Endothelial cell of umbilical vein (primary cell): Measurements from ENCODE around the gene CYP39A1. TPM values are rescaled to one million over a fixed set of nuclear protein-coding genes. Genes with fewer than 3 reads are reported as not detected.

Experiments
- BruUV-seq: library from RNA; stranded (reverse); fragments of 400-500 nt; replicated peaks from 2 replicates; lab custom pipeline; 2021; lab: Mats Ljungman, UMichigan
- CTCF ChIA-PET: fragments of 300-600, 350-600 bp; sonication (Branson Sonifier 250); formaldehyde crosslinking; loops from one replicate; lab custom pipeline; 2021; ENCODE audit warnings: antibody characterized with exemption, inconsistent platforms; lab: Charles Lee
- POLR2A ChIA-PET: fragments of 300-600, 350-600 bp; sonication (Branson Sonifier 250); formaldehyde crosslinking; loops from one replicate; lab custom pipeline; 2021; ENCODE audit warnings: antibody characterized with exemption, inconsistent platforms; lab: Charles Lee
- DNase-seq: peaks from one replicate; pipeline ENCODE4 v3.0.0-alpha.2; 2011; ENCODE audit warnings: low read depth, low spot score
- FAIRE-seq: peaks from 2 replicates; lab custom pipeline; 2011; peaks lifted over from hg19 to GRCh38; lab: Jason Lieb, UNC
- H2AFZ ChIP-seq: 2 replicates; pipeline ENCODE4 v1.6.0; 2012; ENCODE audit warnings: low read depth, low read length, control low read depth, inconsistent platforms
- H3K27ac ChIP-seq: 2 replicates; pipeline ENCODE4 v1.5.1; 2011; ENCODE audit warnings: low read depth, mild to moderate bottlenecking, control low read depth, low read length, moderate library complexity; ENCODE audit not compliant: insufficient read depth
- H3K27me3 ChIP-seq, 2 experiments: 2 replicates each; pipeline versions ENCODE4 v1.6.0 to v1.6.1; 2011; ENCODE audit warnings: low read length in 2 of 2, mixed read lengths in 1 of 2; ENCODE audit not compliant: control insufficient read depth in 2 of 2, insufficient read depth in 2 of 2
- H3K36me3 ChIP-seq, 2 experiments: 2 replicates in 1 of 2; 3 replicates in 1 of 2; pipeline ENCODE4 v1.5.1; 2011; ENCODE audit warnings: low read length in 2 of 2, mild to moderate bottlenecking in 1 of 2, moderate library complexity in 1 of 2; ENCODE audit not compliant: control insufficient read depth in 2 of 2, insufficient read depth in 2 of 2; ENCODE audit errors: extremely low read depth in 1 of 2
- H3K4me1 ChIP-seq: 3 replicates; pipeline ENCODE4 v1.5.1; 2011; ENCODE audit warnings: mild to moderate bottlenecking, low read length; ENCODE audit not compliant: control insufficient read depth, insufficient read depth; ENCODE audit errors: extremely low read depth
- H3K4me2 ChIP-seq: 2 replicates; pipeline ENCODE4 v1.6.1; 2011; ENCODE audit warnings: low read length, control low read depth, mixed read lengths; ENCODE audit not compliant: insufficient read depth
- H3K4me3 ChIP-seq, 3 experiments: fragments of 200-600 bp in 1 of 3; sonication (generic), shearing (Covaris generic) in 1 of 3; replicated peaks in 1 of 3; 2 replicates each; pipeline ENCODE4 v1.5.1; 2011 to 2016; ENCODE audit warnings: control low read depth in 3 of 3, low read length in 3 of 3, mild to moderate bottlenecking in 2 of 3, inconsistent platforms in 1 of 3, low read depth in 1 of 3, moderate library complexity in 1 of 3; ENCODE audit not compliant: insufficient read depth in 1 of 3
- H3K79me2 ChIP-seq: 2 replicates; pipeline ENCODE4 v1.6.0; 2012; ENCODE audit warnings: low read length, inconsistent platforms; ENCODE audit not compliant: control insufficient read depth, insufficient read depth
- H3K9ac ChIP-seq: replicated peaks from 2 replicates; pipeline ENCODE3; 2011; ENCODE audit warnings: low read length, control low read depth; ENCODE audit not compliant: insufficient read depth; ENCODE audit errors: extremely low read depth
- H3K9me1 ChIP-seq: replicated peaks from 3 replicates; pipeline ENCODE4 v1.6.0; 2011; ENCODE audit warnings: mild to moderate bottlenecking, low read length; ENCODE audit not compliant: control insufficient read depth, insufficient read depth; ENCODE audit errors: extremely low read depth
- H3K9me3 ChIP-seq: replicated peaks from 2 replicates; pipeline ENCODE4 v1.5.1; 2012; ENCODE audit warnings: low read length, inconsistent platforms; ENCODE audit not compliant: control insufficient read depth, insufficient read depth
- H4K20me1 ChIP-seq: replicated peaks from 2 replicates; pipeline ENCODE3; 2011; ENCODE audit warnings: mild to moderate bottlenecking, low read length; ENCODE audit not compliant: control insufficient read depth, insufficient read depth; ENCODE audit errors: extremely low read depth
- CTCF ChIP-seq, 2 donors: IDR thresholded peaks; 1 replicate in 1 of 2; 2 replicates in 1 of 2; pipeline ENCODE4 v1.5.1; 2011; ENCODE audit warnings: low read length in 2 of 2, mild to moderate bottlenecking in 2 of 2, moderate library complexity in 2 of 2, control low read depth in 1 of 2, inconsistent platforms in 1 of 2, low read depth in 1 of 2; ENCODE audit not compliant: insufficient read depth in 1 of 2; ENCODE audit errors: extremely low read depth in 1 of 2
- EZH2 ChIP-seq: IDR thresholded peaks from 2 replicates; pipeline ENCODE4 v1.6.1; 2012; ENCODE audit warnings: borderline replicate concordance, low read depth, mild to moderate bottlenecking, moderate library complexity, low read length, inconsistent platforms; ENCODE audit not compliant: severe bottlenecking
- FOS ChIP-seq: IDR thresholded peaks from 2 replicates; pipeline ENCODE4 v1.6.1; 2011; ENCODE audit warnings: mild to moderate bottlenecking, low read length, moderate library complexity, borderline replicate concordance; ENCODE audit not compliant: insufficient read depth
- GATA2 ChIP-seq: IDR thresholded peaks from 2 replicates; pipeline ENCODE4 v1.7.0; 2011; ENCODE audit warnings: low read depth, mild to moderate bottlenecking, moderate library complexity, mixed read lengths, low read length; ENCODE audit not compliant: insufficient read length, insufficient read depth
- JUN ChIP-seq: IDR thresholded peaks from 2 replicates; pipeline ENCODE4 v1.6.1; 2011; ENCODE audit warnings: borderline replicate concordance, low read depth; ENCODE audit not compliant: insufficient read length, insufficient read depth
- MAX ChIP-seq: IDR thresholded peaks from 2 replicates; pipeline ENCODE4 v1.6.1; 2011; ENCODE audit not compliant: insufficient read depth, insufficient read length
- MYC ChIP-seq: IDR thresholded peaks from one replicate; pipeline ENCODE4 v1.6.1; 2011; ENCODE audit warnings: mild to moderate bottlenecking, low read depth, low read length
- POLR2A ChIP-seq: IDR thresholded peaks from 2 replicates; pipeline ENCODE4 v1.6.1; 2012; ENCODE audit warnings: low read depth, mild to moderate bottlenecking, control low read depth, low read length
- POLR2AphosphoS5 ChIP-seq: IDR thresholded peaks from 2 replicates; pipeline ENCODE4 v1.6.1; 2012; ENCODE audit warnings: low read depth, mild to moderate bottlenecking, control low read depth, low read length, moderate library complexity; ENCODE audit not compliant: insufficient read depth
- dilution Hi-C: fragments of 300-500 bp; cut with MboI; formaldehyde crosslinking; loops from one replicate; pipeline ENCODE4 v1.15.0; 2019; ENCODE audit warnings: low sequenced_read_pairs; ENCODE audit not compliant: extremely low pct_ligation_motif_present
- intact Hi-C: fragments of 100-400 bp; cut with micrococcal nuclease; formaldehyde crosslinking; loops from one replicate; pipeline ENCODE4 v1.10.0; 2022
- polyA plus RNA-seq, 4 experiments: library from polyadenylated mRNA; depleted of rRNA in 3 of 4; stranded (reverse) in 3 of 4; unstranded in 1 of 4; fragments of >200 nt; gene quantifications; 2 replicates each; pipeline versions ENCODE4 v1.2.1 to v1.2.3, GENCODE V29; 2011 to 2012; ENCODE audit warnings: missing spikeins in 1 of 4
- total RNA-seq: library from RNA; stranded (reverse); gene quantifications from 2 replicates; pipeline ENCODE4 v1.2.3, GENCODE V29; 2021

The CYP39A1 gene
- total and polyA plus RNA-seq, 2 donors (not counting 3 experiments of a cell fraction or from before 2014, with no cell fraction given): not detected

- H3K4me1 ChIP-seq: no peaks in the 10 kb centered on the region
- H3K27me3 ChIP-seq: no peaks in the 10 kb centered on the region
- H3K4me2 ChIP-seq: no peak overlapping the region
- DNase-seq (no peak), FAIRE-seq (no peak)
- H3K36me3 ChIP-seq: no peaks in the 10 kb centered on the region
- H4K20me1 ChIP-seq: no peaks in the 10 kb centered on the region
- no peak overlapping the region for H3K4me3 ChIP-seq
- no peak for TF ChIP-seq GATA2
- dilution Hi-C loops: no loop called here
- H3K79me2 ChIP-seq: no peaks in the 10 kb centered on the region
- no peaks in the 10 kb centered on the region for H3K9me1 ChIP-seq
- BruUV-seq: no TSS peak
- POLR2A ChIA-PET: no interaction called here
- no peaks in the 10 kb centered on the region for H3K9me3 ChIP-seq
- no peak overlapping the region for H3K9ac ChIP-seq
- CTCF ChIA-PET: no interaction called here
- no peak overlapping the region for H2AFZ ChIP-seq
- intact Hi-C loops: no loop called here
- H3K27ac ChIP-seq: no peak overlapping the region
These were observed 68.9 kb downstream of the CYP39A1 start for GRCh38 chr6:46583721-46584120.

DNA sequence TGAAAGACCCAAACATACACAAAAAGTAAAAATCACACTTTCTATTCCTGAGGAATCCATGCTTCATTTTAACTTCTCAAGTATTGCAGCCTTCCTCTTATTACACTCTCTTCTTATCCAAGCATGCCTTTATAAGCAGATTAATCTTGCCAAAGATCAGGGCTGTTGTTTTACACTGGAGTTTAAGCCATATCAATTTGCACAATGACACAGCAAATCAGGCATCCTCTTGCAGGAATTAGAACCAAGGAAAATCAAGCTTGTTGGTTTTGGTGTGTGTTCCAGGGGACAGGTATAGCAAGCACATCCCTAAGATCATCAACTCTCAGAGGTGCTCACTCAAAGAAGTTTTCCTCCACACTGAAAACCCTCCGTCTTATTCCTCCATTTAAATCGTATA, 69.5 kb downstream of the CYP39A1 start:
- Histone ChIP-seq H3K9me3 (no peaks in the 10 kb centered on the region), H3K27ac (no peak overlapping the region), H3K9ac (no peak overlapping the region), H3K9me1 (no peaks in the 10 kb centered on the region), H4K20me1 (no peaks in the 10 kb centered on the region), H3K36me3 (no peaks in the 10 kb centered on the region), H3K27me3 (no peaks in the 10 kb centered on the region), H3K4me3 (no peak overlapping the region), H3K4me1 (no peaks in the 10 kb centered on the region), H3K79me2 (no peaks in the 10 kb centered on the region), H3K4me2 (no peak overlapping the region), H2AFZ (no peak overlapping the region)
- DNase-seq (no peak), FAIRE-seq (no peak)
- POLR2A ChIA-PET: no interaction called here
- intact Hi-C loops: no loop called here
- TF ChIP-seq MAX (no peak), MYC (no peak), POLR2AphosphoS5 (no peak), CTCF (IDR thresholded peaks at IDR 0.05; ENCODE audit: extremely low read depth in 1 of 2, insufficient read depth in 1 of 2, low read depth in 1 of 2, low read length in 2 of 2) (no peak), EZH2 (no peak), GATA2 (no peak), FOS (no peak), POLR2A (no peak), JUN (no peak)
- dilution Hi-C loops: no loop called here
- CTCF ChIA-PET: interaction anchor here (1.2 kb wide), 1 partner anchor 39 kb away, joined by 3 read pairs; no protein-coding TSS in a partner anchor
- BruUV-seq: no TSS peak
